HG02623 (cell line): ENCODE measurements around the gene BRICD5.

Experiments
- ATAC-seq: cut with Tn5 transposase; IDR thresholded peaks from one replicate; pipeline ENCODE4 v1.9.1; 2021; ENCODE audit warnings: moderate library complexity; ENCODE audit not compliant: unreplicated experiment

BRICD5 gene

DNA sequence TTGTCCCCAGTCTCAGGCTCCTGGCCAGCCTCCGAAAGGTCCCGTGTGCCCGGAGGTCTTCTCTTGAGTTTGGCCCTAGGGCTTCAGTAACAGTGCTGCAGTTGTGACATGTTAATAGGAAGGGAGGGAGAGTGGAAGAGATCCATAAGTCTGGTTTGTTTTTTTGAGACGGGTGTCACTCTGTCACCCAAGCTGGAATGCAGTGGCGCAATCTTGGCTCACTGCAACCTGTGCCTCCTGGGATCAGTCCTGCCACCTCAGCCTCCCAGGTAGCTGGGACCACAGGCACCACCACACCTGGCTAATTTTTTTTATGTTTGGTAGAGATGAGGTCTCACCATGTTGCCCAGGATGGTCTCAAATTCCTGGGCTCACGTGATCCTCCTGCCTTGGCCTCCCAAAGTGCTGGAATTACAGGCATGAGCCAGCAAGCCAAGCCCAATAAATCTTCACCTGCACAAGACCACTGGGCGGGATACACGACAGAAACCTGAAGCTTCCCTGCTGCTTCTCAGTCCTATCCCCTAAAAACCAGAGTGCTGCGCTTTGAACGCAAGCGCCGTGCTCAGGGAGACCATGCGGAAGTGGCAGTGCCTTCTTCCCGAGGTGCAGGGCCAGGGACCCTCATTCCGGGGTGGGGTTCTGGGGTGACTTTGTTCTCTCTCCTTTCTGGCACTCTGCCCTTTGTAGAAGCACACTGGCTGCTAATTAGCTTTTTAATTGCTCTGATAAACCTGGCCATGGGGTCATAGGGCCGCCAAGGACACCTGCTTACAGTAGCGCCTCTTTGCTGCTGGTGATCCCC lies 44.2 kb downstream of the BRICD5 start:
- no peak for ATAC-seq

DNA sequence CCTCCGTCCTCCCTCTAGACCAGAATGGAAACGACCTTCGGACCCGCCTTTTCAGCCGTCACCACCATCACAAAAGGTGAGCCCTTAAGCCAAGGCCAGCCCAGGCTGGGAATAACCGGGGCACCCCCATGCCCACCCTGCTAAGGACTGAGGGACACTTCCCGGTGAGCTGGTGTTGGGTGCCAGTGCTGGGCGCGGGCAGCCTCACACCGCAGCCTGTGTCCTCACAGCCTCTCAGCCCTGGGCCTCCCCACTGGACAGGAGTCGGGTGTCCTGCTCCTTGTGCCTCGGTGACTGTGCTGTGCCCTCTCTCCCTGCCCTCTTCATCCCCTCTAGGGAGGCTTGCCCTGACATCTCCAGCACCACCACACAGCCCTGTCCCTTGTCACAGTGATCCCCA lies 44.8 kb downstream of the BRICD5 start:
- no peak for ATAC-seq

DNA sequence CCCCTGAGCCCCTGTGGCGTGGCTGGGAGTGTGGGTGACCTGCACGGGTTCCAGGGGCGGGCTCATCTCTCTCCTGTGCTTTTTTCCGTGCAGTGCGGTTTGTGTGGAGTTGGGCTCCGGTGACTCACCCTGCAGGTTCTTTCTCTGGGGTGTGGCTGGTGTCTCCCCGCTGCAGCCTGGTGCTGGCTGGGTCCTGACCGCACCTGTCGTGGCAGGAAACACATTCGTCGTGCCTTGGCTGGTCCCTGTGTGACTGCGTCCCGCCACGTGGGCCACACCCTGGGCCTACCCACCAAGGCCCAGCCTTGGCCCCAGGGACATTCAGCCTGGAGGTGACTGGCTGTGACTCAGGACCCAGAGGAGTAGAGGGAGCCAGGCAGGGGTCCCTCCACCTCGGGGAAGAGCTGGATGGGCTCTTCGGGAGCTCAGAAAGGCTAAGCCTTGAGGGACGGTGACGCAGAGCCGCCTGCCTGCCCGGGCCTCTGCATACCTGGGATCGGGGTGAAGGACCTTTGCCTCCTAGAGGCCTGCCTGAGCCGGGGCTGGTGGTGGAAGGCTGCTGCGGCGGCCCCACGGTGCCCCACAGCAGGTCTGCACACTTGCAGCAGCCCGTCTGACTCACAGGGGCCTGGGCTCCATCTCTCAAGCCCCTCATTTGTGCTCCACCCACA lies 47.3 kb downstream of the BRICD5 start:
- no peak for ATAC-seq

DNA sequence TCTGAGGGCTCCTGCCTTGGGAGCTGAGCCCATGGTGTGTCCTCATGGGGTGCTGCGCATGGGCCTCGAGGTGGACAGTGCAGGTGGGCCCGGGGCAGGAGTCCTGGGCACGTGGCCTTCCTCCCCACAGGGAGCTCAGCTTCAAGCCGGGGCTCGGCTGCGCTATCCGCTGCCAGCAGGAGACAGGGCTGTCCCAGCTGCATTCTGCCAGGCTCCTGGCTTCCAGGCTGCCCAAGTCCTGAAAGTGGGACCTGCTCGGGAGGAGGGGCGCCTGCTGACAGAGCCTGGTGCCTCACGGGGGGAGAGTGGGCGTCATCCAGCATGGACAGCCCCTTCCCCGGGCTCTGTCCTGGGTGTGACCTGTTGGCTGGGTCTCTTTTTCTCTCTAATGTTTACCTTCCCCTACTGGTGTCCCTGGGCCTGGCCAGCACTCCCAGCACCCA lies 48.0 kb downstream of the BRICD5 start:
- no peak for ATAC-seq

DNA sequence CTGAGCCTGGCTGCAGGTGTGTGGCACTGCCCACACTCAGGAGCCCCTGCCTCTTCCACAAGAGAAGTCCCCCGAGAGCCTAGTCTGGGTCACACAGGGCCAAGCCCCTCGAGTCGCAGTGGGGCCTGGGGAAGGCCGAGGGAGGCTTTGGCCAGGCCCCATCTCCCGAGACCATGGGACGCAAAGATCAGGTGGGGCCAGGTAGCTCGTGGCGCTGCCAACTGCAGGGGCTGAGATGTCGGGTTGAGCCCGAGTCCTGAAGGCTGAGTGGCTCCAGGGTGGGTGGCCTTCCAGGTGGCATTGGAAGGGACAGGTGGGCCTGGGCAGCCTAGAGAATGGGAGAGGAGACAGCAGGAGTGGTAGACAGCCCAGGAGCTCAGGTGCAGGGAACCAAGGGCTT lies 48.8 kb downstream of the BRICD5 start:
- ATAC-seq: no peak

DNA sequence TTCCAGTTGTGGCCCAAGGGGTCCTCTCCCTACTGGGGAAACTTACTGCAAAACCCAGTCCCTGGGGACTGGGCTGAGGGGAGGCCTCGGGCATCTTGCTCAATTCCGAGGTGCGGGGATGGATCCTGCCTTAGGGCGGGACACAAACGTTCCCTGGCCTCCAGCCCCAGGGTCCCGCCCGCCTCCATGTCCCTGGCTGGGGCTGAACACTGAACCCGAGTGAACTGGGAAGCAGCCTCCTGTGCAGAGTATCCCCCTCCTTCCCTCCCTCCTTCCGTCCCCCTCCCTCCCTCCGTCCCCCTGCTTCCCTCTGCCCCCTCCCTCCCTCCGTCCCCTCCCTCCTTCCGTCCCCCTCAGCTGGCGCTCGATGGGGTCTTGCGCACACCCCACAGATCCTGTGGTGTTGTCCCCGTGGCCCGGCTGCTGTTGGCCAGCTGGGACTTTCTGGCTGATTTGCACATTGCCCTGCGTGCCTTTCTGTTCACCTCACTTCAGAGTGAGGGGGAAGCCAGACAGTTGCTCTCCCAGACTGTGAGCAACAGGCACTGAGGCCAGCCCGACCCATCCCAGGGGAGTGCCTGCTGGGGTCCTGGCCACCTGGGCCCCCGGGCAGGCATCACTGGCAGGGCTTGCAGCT lies 49.6 kb downstream of the BRICD5 start:
- ATAC-seq: no peak
